Liver (tissue), 10 donors: ENCODE results near the gene EP400. TPM values are rescaled to one million over a fixed set of nuclear protein-coding genes. Genes with fewer than 3 reads are reported as not detected.

Source experiments
- DNase-seq: peaks from one replicate; pipeline ENCODE4 v3.0.0-alpha.2; 2017; ENCODE audit warnings: low spot score
- H3K27ac ChIP-seq, 2 donors: one replicate each; pipeline ENCODE4 v1.7.0; 2013; ENCODE audit warnings: inconsistent platforms in 2 of 2, low read length in 2 of 2, control low read depth in 1 of 2, low read depth in 1 of 2, mild to moderate bottlenecking in 1 of 2
- H3K27me3 ChIP-seq, 4 donors: one replicate each; pipeline versions ENCODE4 v1.6.1 to v1.7.0; 2013; ENCODE audit warnings: low read length in 3 of 4, inconsistent platforms in 1 of 4, mild to moderate bottlenecking in 1 of 4, moderate library complexity in 1 of 4; ENCODE audit not compliant: control insufficient read depth in 4 of 4, insufficient read depth in 4 of 4
- H3K36me3 ChIP-seq, 4 donors: one replicate each; pipeline versions ENCODE4 v1.6.1 to v1.7.0; 2013; ENCODE audit warnings: low read length in 3 of 4, mild to moderate bottlenecking in 3 of 4, low read depth in 1 of 4, moderate library complexity in 1 of 4; ENCODE audit not compliant: control insufficient read depth in 4 of 4, insufficient read depth in 3 of 4
- H3K4me1 ChIP-seq, 4 donors: one replicate each; pipeline versions ENCODE4 v1.6.1 to v1.7.0; 2013; ENCODE audit warnings: low read length in 3 of 4, mild to moderate bottlenecking in 3 of 4, moderate library complexity in 1 of 4; ENCODE audit not compliant: control insufficient read depth in 4 of 4, insufficient read depth in 4 of 4
- H3K4me3 ChIP-seq, 3 donors: one replicate each; pipeline versions ENCODE4 v1.6.1 to v1.7.0; 2013; ENCODE audit warnings: low read length in 3 of 3, control low read depth in 1 of 3, low read depth in 1 of 3, mild to moderate bottlenecking in 1 of 3
- H3K9ac ChIP-seq, 2 donors: one replicate each; pipeline ENCODE4 v1.7.0; 2013; ENCODE audit warnings: low read length in 2 of 2, mild to moderate bottlenecking in 2 of 2, moderate library complexity in 2 of 2, control low read depth in 1 of 2, low read depth in 1 of 2
- H3K9me3 ChIP-seq, 4 donors: one replicate each; pipeline versions ENCODE4 v1.6.1 to v1.7.0; 2013; ENCODE audit warnings: low read length in 3 of 4; ENCODE audit not compliant: control insufficient read depth in 4 of 4
- ATF3 ChIP-seq: IDR thresholded peaks from 2 replicates; pipeline ENCODE4 v1.6.1; 2016; ENCODE audit warnings: antibody characterized with exemption
- EGR1 ChIP-seq, 2 donors: IDR thresholded peaks; 2 replicates each; pipeline ENCODE4 v1.6.1; 2016 to 2018; ENCODE audit warnings: antibody characterized with exemption in 2 of 2, low read depth in 2 of 2
- FOXA1 ChIP-seq: IDR thresholded peaks from 2 replicates; pipeline ENCODE4 v1.6.1; 2016; ENCODE audit warnings: antibody characterized with exemption
- FOXA2 ChIP-seq: IDR thresholded peaks from 2 replicates; pipeline ENCODE4 v1.6.1; 2016; ENCODE audit warnings: antibody characterized with exemption
- GABPA ChIP-seq, 2 donors: IDR thresholded peaks in 1 of 2; conservative IDR thresholded peaks in 1 of 2; 2 replicates each; pipeline ENCODE4 v1.6.1; 2016; ENCODE audit warnings: antibody characterized with exemption in 2 of 2, mild to moderate bottlenecking in 1 of 2, moderate library complexity in 1 of 2
- HNF4A ChIP-seq, 2 donors: conservative IDR thresholded peaks; 2 replicates each; pipeline ENCODE4 v1.6.1; 2016; ENCODE audit warnings: antibody characterized with exemption in 2 of 2, mild to moderate bottlenecking in 2 of 2
- HNF4G ChIP-seq: IDR thresholded peaks from 2 replicates; pipeline ENCODE4 v1.6.1; 2016; ENCODE audit warnings: antibody characterized with exemption
- JUND ChIP-seq, 2 donors: IDR thresholded peaks; 2 replicates each; pipeline ENCODE4 v1.6.1; 2016; ENCODE audit warnings: antibody characterized with exemption in 2 of 2
- RAD21 ChIP-seq, 2 donors: IDR thresholded peaks; 2 replicates each; pipeline ENCODE4 v1.6.1; 2016; ENCODE audit warnings: antibody characterized with exemption in 2 of 2, mild to moderate bottlenecking in 2 of 2
- RXRA ChIP-seq, 2 donors: IDR thresholded peaks; 2 replicates each; pipeline ENCODE4 v1.6.1; 2017 to 2018; ENCODE audit warnings: antibody characterized with exemption in 2 of 2, mild to moderate bottlenecking in 1 of 2
- SP1 ChIP-seq: IDR thresholded peaks from 2 replicates; pipeline ENCODE4 v1.6.1; 2018; ENCODE audit warnings: antibody characterized with exemption, mild to moderate bottlenecking
- YY1 ChIP-seq: IDR thresholded peaks from 2 replicates; pipeline ENCODE4 v1.6.1; 2016; ENCODE audit warnings: antibody characterized with exemption, mild to moderate bottlenecking
- ZBTB33 ChIP-seq: IDR thresholded peaks from 2 replicates; pipeline ENCODE4 v1.6.1; 2016; ENCODE audit warnings: antibody characterized with exemption
- WGBS: extraction: QIAGEN DNeasy Blood & Tissue Kit; methylation state at CpG from one replicate; pipeline ENCODE4 v1.1.7; 2013; 5-methylcytosine and 5-hydroxymethylcytosine counted together
- polyA plus RNA-seq, 2 donors: library from polyadenylated mRNA; stranded (reverse) in 1 of 2; unstranded in 1 of 2; fragments of 200-250 nt in 1 of 2; fragments of >200 nt in 1 of 2; fragmentation: Nextera tagmentation in 1 of 2; extraction: Ambion mirVana in 1 of 2; gene quantifications; one replicate each; pipeline versions ENCODE4 v1.2.1 to v1.2.3, GENCODE V29; 2013 to 2015
- small RNA-seq: library from RNA; depleted of rRNA; stranded (forward); fragments of <200 nt; gene quantifications from one replicate; pipeline ENCODE3, GENCODE V24; 2014
- total RNA-seq, 2 donors: library from RNA; depleted of rRNA; stranded (reverse); fragments of >200 nt; gene quantifications; one replicate each; pipeline ENCODE4 v1.2.3, GENCODE V29; 2014
- donor health status: healthy.
- donor health status: healthy.
- donor health status: healthy.
- donor health status: healthy.
- donor health status: healthy.

EP400 gene
- total and polyA plus RNA-seq, 4 donors = 4.7 to 12.4 (median 7.1) TPM

GRCh38 chr12:132129007-132129406 is 179.3 kb downstream of the EP400 start:
- Histone ChIP-seq H3K4me1 (no peaks in the 10 kb centered on the region), H3K4me3 (no peak overlapping the region), H3K27ac (no peak overlapping the region), H3K27me3 (no peaks in the 10 kb centered on the region), H3K9me3 (no peaks in the 10 kb centered on the region), H3K36me3 (peaks cover 6 to 38% (median 16%) of the 10 kb centered on the region in 4 donors), H3K9ac (no peak overlapping the region)
- TF ChIP-seq HNF4G = no peak
- no peak for TF ChIP-seq FOXA1
- TF ChIP-seq EGR1 (IDR thresholded peaks at IDR 0.05; ENCODE audit: low read depth in 2 of 2) = no peak
- no peak for TF ChIP-seq ATF3
- TF ChIP-seq RAD21 (IDR thresholded peaks at IDR 0.05) = no peak
- no peak for TF ChIP-seq RXRA (IDR thresholded peaks at IDR 0.05)
- TF ChIP-seq SP1 = no peak
- TF ChIP-seq GABPA (IDR thresholded peaks at IDR 0.05 in 1 of 2, conservative IDR thresholded peaks at IDR 0.05 in 1 of 2) = no peak
- no peak for TF ChIP-seq YY1
- TF ChIP-seq ZBTB33 = no peak
- TF ChIP-seq JUND (IDR thresholded peaks at IDR 0.05) = no peak
- DNase-seq = no peak
- 98% methylated on average over 3 of the region's 3 CpGs for WGBS

DNA sequence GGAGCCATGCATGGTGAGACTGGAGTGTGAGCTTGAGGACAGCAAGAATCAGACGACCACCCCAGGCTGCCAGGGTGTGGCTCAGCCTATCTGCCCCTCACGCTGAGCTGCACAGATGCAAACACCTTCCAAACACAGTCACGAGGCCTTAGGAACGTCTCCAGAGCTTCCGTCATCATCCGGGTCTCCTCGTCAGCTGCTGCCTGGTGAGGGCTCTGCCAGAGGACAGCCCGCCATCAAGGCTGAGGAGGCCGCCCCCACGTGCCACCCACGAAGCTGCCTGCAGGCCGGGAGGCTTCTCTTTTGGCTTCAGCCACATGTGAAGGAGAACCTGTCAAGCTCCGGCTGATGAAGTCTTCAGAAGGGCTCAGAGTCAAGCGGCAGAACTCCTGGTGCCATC is 180.9 kb downstream of the EP400 start:
- no peaks in the 10 kb centered on the region for H3K4me1 ChIP-seq
- no peak overlapping the region for H3K4me3 ChIP-seq
- no peak for TF ChIP-seq GABPA (IDR thresholded peaks at IDR 0.05 in 1 of 2, conservative IDR thresholded peaks at IDR 0.05 in 1 of 2)
- TF ChIP-seq HNF4A (conservative IDR thresholded peaks at IDR 0.05) = no peak
- TF ChIP-seq FOXA2 = no peak
- H3K36me3 ChIP-seq = peaks cover 2 to 28% (median 16%) of the 10 kb centered on the region in 4 donors
- H3K9ac ChIP-seq = no peak overlapping the region
- no peaks in the 10 kb centered on the region for H3K27me3 ChIP-seq
- H3K9me3 ChIP-seq = no peaks in the 10 kb centered on the region
- H3K27ac ChIP-seq = no peak overlapping the region
- DNase-seq = no peak
- WGBS = 95% methylated on average over 14 of the region's 14 CpGs

Small RNAs within 50 kb of the gene (small RNA-seq; reads per million reads assigned to genes)
- gene AC131009.3 (not detected), gene AC137590.2 (not detected), gene SNORA49 (10.0 reads per million, percentile 94 among the genes with 10 or more reads in this experiment)

Other genes starting within 250 kb of the EP400 start
- gene SFSWAP, start 238.9 kb upstream of the EP400 start, total RNA-seq = 10 to 100 TPM; 12.2 to 21.6 TPM
- 1 to 10 TPM; 6.1 to 7.9 TPM for gene SFSWAP, start 238.9 kb upstream of the EP400 start, polyA plus RNA-seq
- under 1 TPM; 0.17 to 0.37 TPM for gene MMP17, start 121.5 kb upstream of the EP400 start, total RNA-seq
- gene MMP17, start 121.5 kb upstream of the EP400 start, polyA plus RNA-seq = under 1 TPM in 1 of 2 donors, not detected in 1; 0.24 TPM
- gene ULK1, start 55.3 kb upstream of the EP400 start, total RNA-seq = 10 to 100 TPM; 14.1 to 41.7 TPM
- 10 to 100 TPM; 12.5 to 16.1 TPM for gene ULK1, start 55.3 kb upstream of the EP400 start, polyA plus RNA-seq
- 10 to 100 TPM in 1 of 2 donors, 1 to 10 TPM in 1; 9.2 to 12.1 TPM for gene PUS1, start 20.7 kb upstream of the EP400 start, total RNA-seq
- 10 to 100 TPM in 1 of 2 donors, 1 to 10 TPM in 1; 6.1 to 24.4 TPM for gene PUS1, start 20.7 kb upstream of the EP400 start, polyA plus RNA-seq
- gene DDX51, start 194.4 kb downstream of the EP400 start, total RNA-seq = 1 to 10 TPM; 4.2 to 7.5 TPM
- 1 to 10 TPM; 2.5 to 6.7 TPM for gene DDX51, start 194.4 kb downstream of the EP400 start, polyA plus RNA-seq
- 1 to 10 TPM; 6.4 to 7.8 TPM for gene NOC4L, start 194.5 kb downstream of the EP400 start, total RNA-seq
- 10 to 100 TPM in 1 of 2 donors, 1 to 10 TPM in 1; 9.0 to 11.6 TPM for gene NOC4L, start 194.5 kb downstream of the EP400 start, polyA plus RNA-seq